ENCODE results near the gene SRP72. TPM values are rescaled to one million over a fixed set of nuclear protein-coding genes. Genes with fewer than 3 reads are reported as not detected.

SRP72 gene
- total RNA-seq, 1 experiment from 2014 or later: 56.8 TPM

DNA sequence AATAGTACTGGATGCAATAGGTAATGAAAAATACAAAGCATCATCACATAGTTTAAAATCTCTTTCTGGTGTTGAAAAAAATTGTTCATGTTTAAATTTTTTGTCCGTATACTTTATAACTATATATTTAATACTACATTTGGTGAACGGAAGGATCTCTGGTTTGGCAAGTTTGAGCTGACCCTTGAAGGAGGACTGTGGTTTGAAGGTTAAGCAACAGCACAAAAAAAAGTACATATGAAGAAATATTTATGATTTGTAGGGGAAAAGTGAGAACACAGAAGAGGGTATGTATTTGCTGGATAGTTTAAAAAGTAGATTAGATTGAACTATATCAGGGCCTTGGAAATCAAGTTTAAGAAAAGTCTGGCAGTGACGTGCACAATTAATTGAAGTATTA, 13.3 kb downstream of the SRP72 start:
- H3K36me3 ChIP-seq (replicated peaks; ENCODE audit: control insufficient read depth, insufficient read depth, low read length): peaks cover 30% of the 10 kb centered on the region
- DNase-seq: no peak
- H3K27me3 ChIP-seq (ENCODE audit: control insufficient read depth, insufficient read depth, low read length): no peaks in the 10 kb centered on the region
- H3K4me3 ChIP-seq (ENCODE audit: insufficient read depth, low read depth, low read length): no peak overlapping the region

DNA sequence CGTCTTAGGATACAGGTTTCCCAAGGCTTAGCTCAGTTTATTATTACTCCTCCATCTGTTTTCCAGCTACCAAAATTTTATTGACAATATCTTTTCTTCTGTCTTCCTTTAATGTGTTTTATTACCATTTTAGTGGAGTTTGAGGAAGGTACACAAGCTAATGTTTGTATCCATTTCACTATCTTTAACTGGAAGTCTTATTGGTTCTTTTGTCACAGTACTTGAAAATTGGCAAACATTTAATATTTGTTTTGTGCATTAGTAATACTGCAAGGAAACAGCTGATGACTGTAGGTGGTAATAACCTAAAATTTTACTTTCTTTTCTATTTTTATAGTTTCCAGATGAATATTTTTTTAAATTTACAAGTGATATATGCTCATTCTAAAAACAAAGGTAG, 28.8 kb downstream of the SRP72 start:
- Histone ChIP-seq H3K4me3 (ENCODE audit: insufficient read depth, low read depth, low read length) (no peak overlapping the region), H3K27me3 (ENCODE audit: control insufficient read depth, insufficient read depth, low read length) (no peaks in the 10 kb centered on the region), H3K36me3 (replicated peaks; ENCODE audit: control insufficient read depth, insufficient read depth, low read length) (peaks cover 5% of the 10 kb centered on the region)
- no peak for DNase-seq

DNA sequence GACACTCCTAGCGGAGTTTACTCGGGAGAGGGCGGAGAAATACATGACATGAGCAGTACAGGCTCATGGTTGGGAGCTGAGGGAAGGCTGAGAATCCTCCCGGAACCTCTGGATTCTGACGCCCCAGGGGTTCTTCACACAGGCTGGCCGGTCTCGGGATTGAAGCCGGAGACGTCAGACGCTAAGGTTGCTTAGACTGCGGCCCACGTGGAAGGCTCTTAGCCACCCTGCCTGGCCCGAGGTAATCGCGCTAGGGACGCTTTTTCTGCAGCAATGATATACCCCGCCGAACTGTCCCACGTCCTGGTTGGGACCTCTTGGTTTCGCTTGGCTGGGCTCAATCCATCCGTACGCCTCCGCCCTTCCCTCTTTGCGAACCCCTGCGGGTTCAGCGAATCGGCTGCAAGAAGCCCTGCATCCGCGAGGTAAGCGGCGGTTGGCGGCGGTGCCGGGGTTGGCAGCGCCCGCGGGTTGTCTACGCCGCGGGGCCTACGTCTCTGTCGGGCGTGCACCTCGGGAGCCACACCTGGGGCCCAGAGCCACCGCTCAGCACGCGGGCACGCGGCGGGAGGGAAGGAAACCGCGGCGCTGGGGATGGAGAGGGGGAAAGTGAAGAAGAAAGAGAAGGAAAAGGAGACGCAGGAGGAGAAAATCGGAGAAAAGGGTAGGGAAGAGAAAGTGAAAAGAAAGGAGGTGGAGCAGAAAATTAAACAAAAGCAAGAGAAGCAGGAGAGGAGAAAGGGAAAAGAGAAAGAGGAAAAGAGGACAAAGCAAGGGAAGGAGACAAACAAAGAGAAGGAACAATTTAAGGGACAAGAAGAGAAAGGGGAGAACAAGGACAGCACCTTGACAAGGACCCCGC, 38.1 kb downstream of the SRP72 start, which contains the start of gene ARL9:
ARL9 (plus strand) TSS at position 523 of the 862 bp plus-strand sequence; CDS start at position 595, 72 bp downstream.
- DNase-seq: peak; percentile 82
- peaks cover 4% of the 10 kb centered on the region for H3K36me3 ChIP-seq (replicated peaks; ENCODE audit: control insufficient read depth, insufficient read depth, low read length)

DNA sequence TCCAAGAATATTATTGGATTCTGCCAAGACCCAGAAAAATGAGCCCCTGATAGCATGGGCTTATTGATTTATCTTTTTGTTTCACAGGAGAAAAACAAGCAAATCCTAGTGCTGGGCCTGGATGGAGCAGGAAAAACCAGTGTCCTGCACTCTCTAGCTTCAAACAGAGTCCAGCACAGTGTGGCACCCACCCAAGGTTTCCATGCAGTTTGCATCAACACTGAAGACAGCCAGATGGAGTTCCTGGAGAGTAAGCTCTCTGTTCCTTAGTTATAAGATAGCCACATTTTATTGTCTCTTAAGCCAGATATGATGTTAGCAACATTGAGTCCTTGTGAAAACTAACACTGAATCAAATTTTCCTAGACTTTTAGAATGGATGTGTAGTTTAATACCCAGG, 43.7 kb downstream of the SRP72 start:
- DNase-seq: no peak
- no peak overlapping the region for H3K4me3 ChIP-seq (ENCODE audit: insufficient read depth, low read depth, low read length)
- no peaks in the 10 kb centered on the region for H3K36me3 ChIP-seq (replicated peaks; ENCODE audit: control insufficient read depth, insufficient read depth, low read length)
- H3K27me3 ChIP-seq (ENCODE audit: control insufficient read depth, insufficient read depth, low read length): peaks cover 13% of the 10 kb centered on the region

More for the DNA sequence above, 38.1 kb downstream of the SRP72 start, which contains the start of gene ARL9:
- Histone ChIP-seq H3K4me3 (ENCODE audit: insufficient read depth, low read depth, low read length) (peak within 1 kb of the TSS; percentile 56), H3K27me3 (ENCODE audit: control insufficient read depth, insufficient read depth, low read length) (peaks cover 23% of the 10 kb centered on the region)

DNA sequence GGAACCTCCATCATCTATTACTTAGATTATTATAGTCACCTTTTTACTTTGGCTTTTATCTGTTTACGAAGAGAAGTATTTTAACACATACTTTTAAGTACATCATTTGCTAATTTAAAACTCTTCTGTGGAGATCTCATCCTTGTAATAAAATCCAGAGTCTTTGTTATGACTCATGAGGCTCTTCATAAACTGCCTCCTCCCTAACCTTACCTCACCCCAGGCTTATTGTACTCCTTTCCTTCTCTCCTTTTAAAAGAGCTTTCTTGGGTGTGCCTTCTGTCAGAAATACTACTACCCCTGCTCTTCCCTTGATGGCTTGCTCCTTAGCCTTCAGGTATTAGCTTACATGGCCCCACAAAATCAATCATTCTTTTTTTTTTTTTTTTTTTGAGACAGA, 44.7 kb downstream of the SRP72 start:
- DNase-seq: no peak
- peaks cover 3% of the 10 kb centered on the region; the same call in 1 of the 2 replicates for H3K27me3 ChIP-seq (ENCODE audit: control insufficient read depth, insufficient read depth, low read length)
- H3K4me3 ChIP-seq (ENCODE audit: insufficient read depth, low read depth, low read length): no peak overlapping the region
- no peaks in the 10 kb centered on the region for H3K36me3 ChIP-seq (replicated peaks; ENCODE audit: control insufficient read depth, insufficient read depth, low read length)

DNA sequence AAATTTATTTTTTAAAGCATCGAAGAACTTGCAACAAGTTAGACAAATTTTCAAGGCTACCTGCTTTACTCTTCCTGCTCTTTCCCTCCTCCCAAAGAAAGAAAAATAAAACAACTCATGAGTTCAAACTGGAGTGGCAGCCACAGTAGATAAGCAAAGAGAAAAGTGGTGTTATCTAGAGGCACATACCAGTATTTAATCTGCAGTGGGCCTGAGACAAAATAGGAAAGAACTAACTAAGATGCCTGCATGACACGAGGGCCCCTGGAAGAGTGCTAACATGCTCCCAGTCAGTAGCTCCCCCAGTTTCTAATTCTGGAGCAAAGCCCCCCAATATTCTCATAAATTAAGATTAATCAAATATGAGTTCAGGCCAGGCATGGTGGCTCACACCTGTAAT, 46.1 kb downstream of the SRP72 start:
- Histone ChIP-seq H3K36me3 (replicated peaks; ENCODE audit: control insufficient read depth, insufficient read depth, low read length) (no peaks in the 10 kb centered on the region), H3K4me3 (ENCODE audit: insufficient read depth, low read depth, low read length) (no peak overlapping the region), H3K27me3 (ENCODE audit: control insufficient read depth, insufficient read depth, low read length) (no peaks in the 10 kb centered on the region)
- DNase-seq: no peak

DNA sequence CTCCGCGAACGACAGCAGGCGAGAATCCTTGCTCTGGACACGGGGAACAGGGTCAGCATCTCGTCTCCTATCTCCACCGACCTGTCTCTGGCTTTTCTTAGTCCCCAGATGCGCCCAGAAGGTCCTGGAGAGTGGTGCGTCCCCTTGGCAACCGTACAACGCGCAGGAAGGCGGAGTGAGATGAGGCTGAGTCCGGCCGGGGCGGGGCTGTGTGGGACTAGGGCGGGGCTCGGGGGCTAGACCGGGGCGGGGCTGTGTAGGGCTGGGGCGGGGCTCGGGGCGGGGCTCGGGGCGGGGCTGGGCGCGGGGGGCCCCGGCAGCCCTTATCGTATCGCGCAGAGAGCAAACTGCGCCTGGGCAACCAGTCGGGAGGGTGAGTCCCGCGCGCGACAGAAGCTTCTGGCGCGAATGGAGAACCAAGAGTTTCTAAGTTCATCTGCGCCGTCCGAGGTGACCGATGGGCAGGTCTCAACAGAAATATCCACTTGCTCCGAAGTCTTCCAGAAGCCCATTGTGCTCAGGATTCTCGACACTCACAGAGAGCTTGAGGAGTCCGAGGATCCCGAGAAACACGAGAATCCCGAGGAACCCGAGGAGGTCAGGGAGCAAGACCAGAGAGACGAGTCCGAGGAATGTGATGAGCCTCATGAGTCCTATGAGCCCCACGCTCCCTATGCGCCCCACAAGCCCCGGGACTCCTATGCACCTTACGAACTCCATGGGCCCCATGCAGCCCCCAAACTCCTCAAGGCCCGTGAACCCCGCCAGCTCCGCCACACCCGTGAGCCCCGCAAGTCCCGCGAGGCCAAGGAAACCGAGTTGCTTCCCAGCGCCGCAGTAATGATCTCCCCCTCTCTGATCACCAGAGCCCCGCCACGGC, 63.1 kb downstream of the SRP72 start:
- peak; percentile 96 for DNase-seq
- H3K36me3 ChIP-seq (replicated peaks; ENCODE audit: control insufficient read depth, insufficient read depth, low read length): no peaks in the 10 kb centered on the region
- H3K27me3 ChIP-seq (ENCODE audit: control insufficient read depth, insufficient read depth, low read length): peaks cover 37% of the 10 kb centered on the region
- H3K4me3 ChIP-seq (ENCODE audit: insufficient read depth, low read depth, low read length): peak overlapping the region; percentile 68

DNA sequence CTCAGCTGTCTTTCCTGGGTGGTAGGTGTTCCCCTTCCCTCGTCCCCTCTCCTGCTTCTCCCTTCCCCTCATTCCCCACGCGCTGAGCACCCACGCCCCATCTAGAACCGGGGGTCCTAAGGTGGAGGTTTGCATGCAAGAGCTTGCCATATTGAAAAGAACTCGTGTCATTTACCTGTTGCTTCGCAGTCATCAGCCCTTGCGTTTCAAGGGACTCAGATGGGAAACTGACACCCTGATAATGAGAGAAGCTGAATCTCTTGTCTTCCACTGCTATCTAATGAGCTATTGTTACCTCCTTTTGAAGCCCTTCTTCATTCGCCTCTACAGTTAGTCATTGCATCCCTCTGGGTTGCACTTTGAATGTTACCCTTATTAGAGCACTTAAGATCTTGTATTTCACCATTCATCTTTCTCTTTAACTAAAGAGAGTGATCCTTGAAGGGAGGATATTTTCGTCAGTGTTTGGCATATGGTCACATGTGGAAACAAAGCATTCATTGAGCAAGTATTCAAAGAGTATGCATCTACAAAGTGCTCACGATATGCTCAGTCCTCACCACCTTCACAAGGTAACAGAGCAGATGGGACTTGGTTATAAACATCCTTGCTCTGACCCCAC, 63.8 kb downstream of the SRP72 start:
- no peak for DNase-seq
- Histone ChIP-seq H3K36me3 (replicated peaks; ENCODE audit: control insufficient read depth, insufficient read depth, low read length) (no peaks in the 10 kb centered on the region), H3K4me3 (ENCODE audit: insufficient read depth, low read depth, low read length) (peak overlapping the region; percentile 68), H3K27me3 (ENCODE audit: control insufficient read depth, insufficient read depth, low read length) (peaks cover 37% of the 10 kb centered on the region)

DNA sequence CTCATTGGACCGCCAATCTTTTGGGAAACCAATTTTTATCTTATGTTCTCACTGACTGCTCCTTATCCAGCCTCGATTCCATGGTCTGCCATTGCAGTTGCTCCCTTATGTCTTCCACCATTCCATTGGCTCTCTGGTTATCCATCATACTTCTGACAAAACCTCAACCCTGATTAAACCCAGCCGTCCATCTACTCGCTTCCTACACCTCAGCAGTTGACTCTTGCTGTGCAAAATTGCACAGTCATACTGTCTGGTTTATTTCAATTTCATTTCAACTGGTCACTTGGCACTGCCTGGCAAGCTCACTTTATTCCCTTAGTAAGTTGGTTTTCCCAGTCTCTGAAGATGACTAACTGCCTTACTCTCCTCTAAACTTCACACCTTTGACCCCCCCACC, 64.4 kb downstream of the SRP72 start:
- Histone ChIP-seq H3K27me3 (ENCODE audit: control insufficient read depth, insufficient read depth, low read length) (peaks cover 37% of the 10 kb centered on the region), H3K36me3 (replicated peaks; ENCODE audit: control insufficient read depth, insufficient read depth, low read length) (no peaks in the 10 kb centered on the region), H3K4me3 (ENCODE audit: insufficient read depth, low read depth, low read length) (no peak overlapping the region)
- DNase-seq: no peak

DNA sequence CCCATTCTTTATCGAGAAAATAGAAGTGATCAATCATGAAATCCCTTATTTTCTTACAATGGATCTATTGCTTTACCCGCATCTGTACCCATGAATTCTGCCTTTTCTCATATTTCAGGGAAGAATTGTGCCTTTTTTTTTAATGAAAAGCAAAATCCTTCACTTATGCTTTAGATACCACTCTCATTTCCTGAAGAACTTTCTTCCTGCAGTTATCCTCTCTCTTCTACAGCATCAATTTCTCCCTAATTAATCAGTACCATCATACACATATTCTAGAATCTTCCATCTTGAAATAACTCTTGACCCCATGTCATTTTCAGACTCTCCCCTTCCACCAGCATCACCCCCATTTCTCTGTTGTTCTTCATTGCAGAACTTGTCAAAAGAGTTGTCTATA, 64.8 kb downstream of the SRP72 start:
- H3K4me3 ChIP-seq (ENCODE audit: insufficient read depth, low read depth, low read length): no peak overlapping the region
- no peaks in the 10 kb centered on the region for H3K36me3 ChIP-seq (replicated peaks; ENCODE audit: control insufficient read depth, insufficient read depth, low read length)
- no peak for DNase-seq
- H3K27me3 ChIP-seq (ENCODE audit: control insufficient read depth, insufficient read depth, low read length): peaks cover 37% of the 10 kb centered on the region

DNA sequence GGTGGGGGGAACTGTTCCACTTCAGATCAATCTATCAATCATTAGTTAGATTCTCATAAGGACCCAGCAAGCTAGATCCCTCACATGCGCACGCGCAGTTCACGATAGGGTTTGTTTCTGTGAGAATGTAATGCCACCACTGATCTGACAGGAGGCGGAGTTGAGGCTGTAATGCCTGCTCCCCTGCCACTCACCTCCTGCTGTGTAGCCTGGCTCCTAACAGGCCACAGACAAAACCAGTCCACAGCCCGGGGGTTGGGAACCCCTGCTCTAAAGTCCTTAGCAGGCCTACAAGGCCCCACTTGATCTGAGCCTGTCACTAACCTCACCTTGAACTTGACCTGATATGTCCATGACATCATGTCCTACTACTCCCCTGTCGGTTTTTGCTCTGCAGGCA, 68.5 kb downstream of the SRP72 start:
- Histone ChIP-seq H3K36me3 (replicated peaks; ENCODE audit: control insufficient read depth, insufficient read depth, low read length) (no peaks in the 10 kb centered on the region), H3K27me3 (ENCODE audit: control insufficient read depth, insufficient read depth, low read length) (peaks cover 27% of the 10 kb centered on the region), H3K4me3 (ENCODE audit: insufficient read depth, low read depth, low read length) (no peak overlapping the region)
- DNase-seq: no peak

DNA sequence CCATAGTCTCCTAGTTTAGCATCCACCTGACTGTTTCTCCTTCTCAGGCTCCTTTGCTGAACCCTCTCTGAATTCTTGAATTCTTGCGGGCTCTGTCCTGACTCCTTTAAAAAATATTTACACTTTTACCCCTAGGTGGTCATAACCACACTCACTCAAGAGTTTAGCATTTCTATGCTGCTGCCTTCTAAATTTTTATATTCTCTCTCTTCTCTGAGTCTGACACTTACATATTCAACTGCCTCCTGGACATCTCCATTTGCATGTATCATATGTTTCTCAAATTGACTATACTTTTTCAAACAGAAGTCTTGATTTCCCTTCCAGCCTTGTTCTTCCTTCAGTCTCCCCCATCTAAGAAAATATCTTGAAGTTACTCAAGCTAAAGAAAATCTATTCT, 69.7 kb downstream of the SRP72 start:
- H3K4me3 ChIP-seq (ENCODE audit: insufficient read depth, low read depth, low read length): no peak overlapping the region
- no peaks in the 10 kb centered on the region for H3K36me3 ChIP-seq (replicated peaks; ENCODE audit: control insufficient read depth, insufficient read depth, low read length)
- DNase-seq: no peak
- H3K27me3 ChIP-seq (ENCODE audit: control insufficient read depth, insufficient read depth, low read length): peaks cover 14% of the 10 kb centered on the region

DNA sequence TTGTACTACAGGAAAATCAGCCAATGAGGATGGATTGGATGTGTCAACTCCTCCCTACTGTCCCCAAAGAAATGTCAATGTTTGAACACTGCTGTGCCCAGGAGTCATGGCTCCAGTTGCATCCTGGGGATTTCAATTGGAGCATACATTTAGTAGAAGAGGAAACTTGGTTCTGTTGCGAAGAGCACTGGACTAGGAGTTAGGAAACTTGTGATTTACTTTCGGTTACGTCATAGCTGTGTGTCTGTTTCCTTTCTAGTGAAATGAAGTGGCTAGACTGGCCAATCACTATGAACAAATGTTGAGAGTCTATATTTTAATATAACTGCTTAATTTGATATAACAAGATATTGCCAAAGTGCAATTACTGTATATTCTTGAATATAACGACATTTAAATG, 73.4 kb downstream of the SRP72 start:
- no peak overlapping the region for H3K4me3 ChIP-seq (ENCODE audit: insufficient read depth, low read depth, low read length)
- no peaks in the 10 kb centered on the region for H3K36me3 ChIP-seq (replicated peaks; ENCODE audit: control insufficient read depth, insufficient read depth, low read length)
- DNase-seq: no peak
- peaks cover 7% of the 10 kb centered on the region for H3K27me3 ChIP-seq (ENCODE audit: control insufficient read depth, insufficient read depth, low read length)

DNA sequence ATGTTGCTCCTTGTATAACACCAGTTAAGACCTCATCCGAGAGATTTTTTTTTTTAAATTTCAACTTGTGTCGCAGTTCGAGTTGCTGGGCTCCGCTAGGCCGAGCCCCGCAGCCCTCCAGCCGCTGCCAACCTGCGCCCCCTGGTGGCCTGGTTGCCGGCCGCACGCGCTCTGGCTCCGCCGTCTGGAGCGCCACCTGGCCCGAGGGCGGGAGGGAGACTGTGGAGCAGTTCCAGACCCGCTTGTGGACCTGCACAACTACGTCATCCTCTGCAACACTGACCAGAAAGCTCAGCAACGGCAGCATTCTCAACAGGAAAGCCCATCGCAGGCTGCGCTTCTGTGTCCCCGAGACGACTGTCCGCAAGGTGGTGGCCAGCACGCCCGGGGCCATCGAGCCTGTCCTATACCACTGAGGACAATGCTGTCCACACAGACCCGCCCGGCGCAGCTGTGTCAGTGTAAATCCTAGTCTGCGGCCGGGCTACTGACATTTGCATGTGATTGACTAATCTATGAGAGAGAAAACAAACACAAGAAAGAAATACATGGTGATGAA, 77.2 kb downstream of the SRP72 start:
- DNase-seq: peak; percentile 92
- Histone ChIP-seq H3K4me3 (ENCODE audit: insufficient read depth, low read depth, low read length) (peak overlapping the region; percentile 38), H3K36me3 (replicated peaks; ENCODE audit: control insufficient read depth, insufficient read depth, low read length) (no peaks in the 10 kb centered on the region), H3K27me3 (ENCODE audit: control insufficient read depth, insufficient read depth, low read length) (peaks cover 7% of the 10 kb centered on the region)
